GM21360 (cell line): Measurements from ENCODE around the gene IFNG-AS1.

Source experiments
- ATAC-seq: cut with Tn5 transposase; IDR thresholded peaks from one replicate; pipeline ENCODE4 v1.9.1; 2021; ENCODE audit warnings: mild to moderate bottlenecking, moderate library complexity; ENCODE audit not compliant: unreplicated experiment

Gene IFNG-AS1

GRCh38 chr12:67989184-67989920, at the start of gene IFNG-AS1:
Gene IFNG-AS1, plus strand, starts transcription at chr12:67989447.
- peak; percentile 36 for ATAC-seq

- no peak for ATAC-seq
Measured at GRCh38 chr12:67939611-67940010, 49.6 kb upstream of the IFNG-AS1 start.

GRCh38 chr12:67940780-67941243, 48.4 kb upstream of the IFNG-AS1 start:
- no peak for ATAC-seq

- ATAC-seq, result no peak
Measured at GRCh38 chr12:67942724-67943123, 46.5 kb upstream of the IFNG-AS1 start.

GRCh38 chr12:67943141-67943892, 45.9 kb upstream of the IFNG-AS1 start:
- ATAC-seq, result peak; percentile 49

GRCh38 chr12:67944093-67944492, 45.2 kb upstream of the IFNG-AS1 start:
- ATAC-seq, result no peak

GRCh38 chr12:67952787-67953186, 36.5 kb upstream of the IFNG-AS1 start:
- no peak for ATAC-seq

- ATAC-seq, result no peak
Measured at GRCh38 chr12:67957383-67957782, 31.9 kb upstream of the IFNG-AS1 start.

GRCh38 chr12:67958187-67958586, 31.1 kb upstream of the IFNG-AS1 start:
- no peak for ATAC-seq

- no peak for ATAC-seq
Measured at GRCh38 chr12:67964456-67964855, 24.8 kb upstream of the IFNG-AS1 start.

GRCh38 chr12:67966560-67966959, 22.7 kb upstream of the IFNG-AS1 start:
- no peak for ATAC-seq

- ATAC-seq, result no peak
Measured at GRCh38 chr12:67968321-67968720, 20.9 kb upstream of the IFNG-AS1 start.

- no peak for ATAC-seq
Measured at GRCh38 chr12:67968725-67969124, 20.5 kb upstream of the IFNG-AS1 start.

GRCh38 chr12:67969134-67969802, 20.0 kb upstream of the IFNG-AS1 start:
- no peak for ATAC-seq

GRCh38 chr12:67977668-67978067, 11.6 kb upstream of the IFNG-AS1 start:
- no peak for ATAC-seq

GRCh38 chr12:67980391-67980790, 8.9 kb upstream of the IFNG-AS1 start:
- ATAC-seq, result no peak

GRCh38 chr12:67981287-67982162, 7.7 kb upstream of the IFNG-AS1 start:
- ATAC-seq, result no peak

GRCh38 chr12:67982164-67982563, 7.1 kb upstream of the IFNG-AS1 start:
- ATAC-seq, result no peak

GRCh38 chr12:67986632-67987031, 2.6 kb upstream of the IFNG-AS1 start:
- ATAC-seq, result no peak

GRCh38 chr12:67988601-67989021, 636 bp upstream of the IFNG-AS1 start:
- peak; percentile 79 for ATAC-seq

GRCh38 chr12:67991158-67991557, 1.9 kb downstream of the IFNG-AS1 start:
- ATAC-seq, result peak; percentile 66
